ENCODE results near the gene THAP7.
"Not testable (repeated sequence)": the region's sequence is repeated elsewhere in the genome, so short reads cannot be mapped to it uniquely, and the experiment has no call there.

Gene THAP7

DNA sequence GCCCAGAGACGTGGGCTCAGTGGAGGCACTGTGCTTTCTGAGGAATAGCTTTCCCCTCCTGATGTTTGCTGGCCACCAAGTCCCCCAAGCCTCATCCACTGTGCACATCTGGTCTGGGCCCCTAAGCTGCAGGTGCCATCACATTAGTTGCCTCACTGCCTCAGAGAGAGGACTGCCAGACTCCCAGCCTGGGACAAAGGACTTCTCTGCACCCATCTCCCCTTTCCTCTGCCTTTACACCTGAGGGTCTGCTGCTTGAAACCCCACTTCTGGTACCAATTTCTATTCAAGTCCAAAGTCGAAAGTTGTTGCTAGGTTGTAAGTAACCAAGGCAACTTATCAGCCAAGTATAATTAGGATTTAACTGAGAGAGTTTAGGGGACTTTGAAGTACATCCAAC is 23.5 kb downstream of the THAP7 start:
- DNase-seq (ENCODE audit: low spot score) = no peak

DNA sequence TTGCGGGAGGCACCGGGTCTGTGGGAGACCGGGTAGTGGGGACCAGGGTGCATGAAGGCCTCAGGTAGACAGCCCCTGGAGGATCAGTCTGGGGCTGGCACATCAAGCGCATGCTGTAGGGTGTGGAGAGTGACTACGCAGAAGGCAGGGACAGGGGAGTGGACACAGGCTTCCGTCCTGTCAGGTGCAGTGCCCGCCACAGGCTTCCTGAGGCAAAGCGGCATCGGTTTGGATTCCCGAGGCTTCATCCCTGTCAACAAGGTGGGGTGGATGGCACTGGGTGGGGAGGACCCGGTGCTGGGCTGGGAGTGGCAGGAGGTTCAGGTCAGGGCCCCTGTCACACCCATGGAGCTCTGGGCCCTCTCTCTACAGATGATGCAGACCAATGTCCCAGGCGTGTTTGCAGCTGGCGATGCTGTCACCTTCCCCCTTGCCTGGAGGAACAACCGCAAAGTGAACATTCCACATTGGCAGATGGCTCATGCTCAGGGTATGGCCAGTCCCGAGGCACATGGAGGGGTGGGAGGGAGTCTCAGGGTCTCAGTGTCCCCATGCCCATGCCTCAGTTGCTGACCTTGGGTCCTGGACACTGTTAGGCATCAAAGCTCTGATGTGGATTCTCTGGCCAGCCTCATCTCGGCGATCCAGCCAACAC is 24.3 kb downstream of the THAP7 start:
- no peak for DNase-seq (ENCODE audit: low spot score)

DNA sequence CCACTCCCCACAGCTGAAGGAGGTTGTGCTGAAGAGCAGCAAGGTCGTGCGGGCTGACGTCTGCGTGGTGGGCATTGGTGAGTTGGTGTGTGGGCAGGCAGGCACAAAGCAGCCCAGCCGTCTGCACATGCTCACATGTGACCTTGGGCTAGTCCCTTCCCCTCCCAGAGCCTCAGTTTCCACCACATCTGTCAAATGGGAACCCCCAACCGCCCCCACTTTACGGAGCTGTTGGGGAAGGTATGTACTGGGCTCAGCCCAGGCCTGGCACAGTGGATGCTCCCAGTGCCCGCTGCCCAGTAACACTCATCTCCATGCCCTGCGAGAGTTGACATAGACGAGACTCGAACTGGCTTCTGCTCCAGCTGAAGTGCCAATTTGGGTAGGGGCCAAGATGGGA is 24.9 kb downstream of the THAP7 start:
- DNase-seq (ENCODE audit: low spot score) = no peak

DNA sequence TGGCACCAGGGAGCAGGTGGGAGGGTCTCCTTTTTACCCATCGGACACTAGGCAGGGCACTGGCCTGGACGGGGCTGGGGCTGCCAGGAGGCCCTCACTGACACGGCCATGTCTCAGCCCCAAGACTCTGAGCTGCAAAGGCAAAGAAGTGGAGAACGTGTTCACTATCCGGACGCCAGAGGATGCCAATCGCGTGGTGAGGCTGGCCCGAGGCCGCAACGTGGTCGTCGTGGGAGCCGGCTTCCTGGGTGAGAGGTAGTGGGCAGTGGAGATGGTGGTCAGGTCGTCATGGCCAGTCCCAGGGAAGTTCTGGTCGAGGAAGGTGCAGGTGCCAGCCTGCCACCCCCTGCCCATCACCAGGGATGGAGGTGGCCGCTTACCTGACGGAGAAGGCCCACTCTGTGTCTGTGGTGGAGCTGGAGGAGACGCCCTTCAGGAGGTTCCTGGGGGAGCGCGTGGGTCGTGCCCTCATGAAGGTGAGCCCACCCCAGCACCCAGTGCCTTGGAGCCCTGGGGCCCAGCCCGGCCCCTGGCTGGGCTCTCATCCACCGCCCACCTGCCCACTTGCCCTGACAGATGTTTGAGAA is 25.5 kb downstream of the THAP7 start:
- no peak for DNase-seq (ENCODE audit: low spot score)

DNA sequence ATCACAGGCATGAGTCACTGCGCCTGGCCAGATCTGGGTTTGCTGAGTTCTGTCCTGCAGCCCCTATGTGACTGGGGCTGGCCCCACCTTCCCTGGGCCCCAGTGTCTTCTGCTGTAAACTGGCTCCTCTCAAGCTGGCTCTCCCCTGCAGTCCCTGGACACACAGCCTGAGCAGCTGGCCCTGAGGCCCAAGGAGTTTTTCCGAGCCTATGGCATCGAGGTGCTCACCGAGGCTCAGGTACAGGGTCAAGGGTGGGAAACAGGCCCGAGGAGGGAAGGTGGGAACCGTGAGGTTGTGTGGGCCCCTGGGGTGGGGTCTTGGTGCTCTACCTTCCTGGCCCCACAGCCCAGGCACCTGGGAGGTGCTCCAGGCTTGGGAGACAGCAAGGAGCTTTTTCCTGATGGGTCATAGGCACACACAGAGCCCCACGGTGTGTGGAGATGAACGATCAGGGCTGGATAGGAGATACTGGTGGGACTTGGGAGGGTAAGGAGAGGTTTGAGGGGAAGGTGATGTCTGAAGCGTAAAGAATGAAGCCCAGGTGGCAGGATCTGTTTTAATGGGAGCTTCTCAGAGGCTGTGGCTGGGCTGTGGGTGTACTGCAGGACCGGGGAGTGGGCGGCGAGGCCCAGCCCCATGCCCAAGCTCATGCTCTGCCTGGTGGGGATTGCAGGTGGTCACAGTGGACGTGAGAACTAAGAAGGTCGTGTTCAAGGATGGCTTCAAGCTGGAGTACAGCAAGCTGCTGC is 26.2 kb downstream of the THAP7 start:
- no peak for DNase-seq (ENCODE audit: low spot score)

DNA sequence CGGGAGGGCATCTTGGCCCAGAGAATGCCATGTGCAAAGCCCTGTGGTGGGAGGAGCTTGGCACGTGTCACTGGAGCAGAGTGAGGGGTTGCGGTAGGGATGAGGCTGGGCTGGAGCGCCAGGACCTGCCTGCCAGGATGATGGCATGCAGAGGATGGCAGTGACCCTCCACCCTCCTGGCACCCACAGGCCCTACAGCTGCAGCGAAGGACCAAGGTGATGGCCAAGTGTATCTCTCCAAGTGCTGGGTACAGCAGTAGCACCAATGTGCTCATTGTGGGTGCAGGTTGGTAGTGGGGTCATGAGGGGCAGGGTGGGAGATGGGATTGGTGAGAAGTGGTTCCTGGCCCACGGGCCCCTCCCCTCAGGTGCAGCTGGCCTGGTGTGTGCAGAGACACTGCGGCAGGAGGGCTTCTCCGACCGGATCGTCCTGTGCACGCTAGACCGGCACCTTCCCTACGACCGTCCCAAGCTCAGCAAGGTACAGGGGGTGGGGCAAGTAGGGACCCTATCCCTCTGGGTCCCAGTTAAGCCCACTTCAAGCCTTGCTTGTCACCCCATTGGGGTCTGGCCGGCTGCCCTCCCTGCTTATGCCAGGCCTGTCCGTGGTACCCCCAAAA is 27.5 kb downstream of the THAP7 start:
- DNase-seq (ENCODE audit: low spot score) = no peak

DNA sequence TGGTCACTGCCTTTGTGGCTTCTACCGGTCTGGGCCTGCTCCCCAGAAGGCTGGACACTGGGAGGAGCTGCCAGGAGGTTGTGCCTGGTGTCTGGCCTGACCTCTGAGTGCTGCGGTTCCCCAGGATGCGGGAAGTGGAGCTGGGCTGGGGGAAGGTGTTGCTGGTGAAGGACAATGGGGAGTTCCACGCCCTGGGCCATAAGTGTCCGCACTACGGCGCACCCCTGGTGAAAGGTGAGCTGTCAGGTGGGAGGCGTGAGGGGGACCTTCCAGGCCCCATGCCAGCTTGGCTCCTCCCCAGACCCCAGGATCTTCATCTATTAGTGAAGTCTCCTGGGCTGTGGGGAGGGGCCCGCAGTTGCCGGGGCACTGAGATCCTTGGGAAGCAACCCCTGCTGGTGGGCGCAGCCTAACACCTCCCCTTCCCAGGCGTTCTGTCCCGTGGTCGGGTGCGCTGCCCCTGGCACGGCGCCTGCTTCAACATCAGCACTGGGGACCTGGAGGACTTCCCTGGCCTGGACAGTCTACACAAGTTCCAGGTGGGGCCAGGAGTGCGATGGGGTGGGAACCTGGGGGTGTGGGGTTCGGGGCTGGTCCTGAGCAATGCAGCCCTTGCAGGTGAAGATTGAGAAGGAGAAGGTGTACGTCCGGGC is 28.2 kb downstream of the THAP7 start:
- no peak for DNase-seq (ENCODE audit: low spot score)

DNA sequence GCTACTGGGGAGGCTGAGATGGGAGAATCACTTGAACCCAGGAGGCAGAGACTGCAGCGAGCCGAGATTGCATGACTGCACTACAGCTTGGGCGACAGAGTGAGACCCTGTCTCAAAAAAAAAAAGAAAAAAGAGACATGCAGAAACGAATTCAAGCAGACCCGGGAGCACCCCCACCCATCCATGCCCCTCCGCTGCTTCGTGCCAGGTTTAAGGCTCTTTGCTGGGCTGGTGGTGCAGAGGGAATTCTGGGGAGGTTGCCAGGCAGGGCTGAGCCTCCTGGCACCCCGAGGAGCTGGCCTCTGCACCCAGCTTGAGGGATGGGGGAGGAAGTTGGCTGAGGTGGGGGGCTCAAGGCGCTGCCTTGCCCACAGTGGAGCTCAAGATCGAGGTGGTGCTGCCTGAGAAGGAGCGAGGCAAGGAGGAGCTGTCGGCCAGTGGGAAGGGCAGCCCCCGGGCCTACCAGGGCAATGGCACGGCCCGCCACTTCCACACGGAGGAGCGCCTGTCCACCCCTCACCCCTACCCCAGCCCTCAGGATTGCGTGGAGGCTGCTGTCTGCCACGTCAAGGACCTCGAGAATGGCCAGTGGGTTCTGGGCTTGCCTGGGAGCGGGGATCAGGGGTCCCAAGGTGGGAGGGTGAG is 28.9 kb downstream of the THAP7 start:
- DNase-seq (ENCODE audit: low spot score) = no peak

DNA sequence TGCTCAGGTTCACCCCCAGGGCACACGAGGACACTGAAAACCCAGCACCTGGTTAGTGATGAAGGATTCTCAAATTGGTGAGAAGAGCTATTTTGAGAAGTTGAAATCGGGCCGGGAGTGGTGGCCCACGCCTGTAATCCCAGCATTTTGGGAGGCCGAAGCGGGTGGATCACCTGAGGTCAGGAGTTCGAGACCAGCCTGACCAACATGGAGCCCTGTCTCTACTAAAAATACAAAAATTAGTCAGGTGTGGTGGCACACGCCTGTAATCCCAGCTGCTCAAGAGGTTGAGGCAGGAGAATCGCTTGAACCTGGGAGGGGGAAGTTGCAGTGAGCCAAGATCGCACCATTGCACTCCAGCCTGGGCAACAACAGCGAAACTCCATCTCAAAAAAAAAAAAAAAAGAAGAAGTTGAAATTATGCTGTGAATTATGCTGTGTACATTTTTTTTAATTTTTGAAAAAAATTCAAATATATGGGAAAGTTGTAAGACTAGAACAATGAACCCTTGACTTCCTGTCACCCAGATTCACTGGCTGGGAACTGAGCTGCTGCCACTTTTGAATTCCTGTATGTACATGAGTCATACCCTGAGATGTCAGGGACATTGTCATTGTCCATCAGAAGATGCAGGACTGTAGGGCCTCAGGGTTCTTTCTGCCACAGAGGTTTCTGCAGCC is 29.8 kb downstream of the THAP7 start:
- not testable (repeated sequence) for DNase-seq (ENCODE audit: low spot score)

DNA sequence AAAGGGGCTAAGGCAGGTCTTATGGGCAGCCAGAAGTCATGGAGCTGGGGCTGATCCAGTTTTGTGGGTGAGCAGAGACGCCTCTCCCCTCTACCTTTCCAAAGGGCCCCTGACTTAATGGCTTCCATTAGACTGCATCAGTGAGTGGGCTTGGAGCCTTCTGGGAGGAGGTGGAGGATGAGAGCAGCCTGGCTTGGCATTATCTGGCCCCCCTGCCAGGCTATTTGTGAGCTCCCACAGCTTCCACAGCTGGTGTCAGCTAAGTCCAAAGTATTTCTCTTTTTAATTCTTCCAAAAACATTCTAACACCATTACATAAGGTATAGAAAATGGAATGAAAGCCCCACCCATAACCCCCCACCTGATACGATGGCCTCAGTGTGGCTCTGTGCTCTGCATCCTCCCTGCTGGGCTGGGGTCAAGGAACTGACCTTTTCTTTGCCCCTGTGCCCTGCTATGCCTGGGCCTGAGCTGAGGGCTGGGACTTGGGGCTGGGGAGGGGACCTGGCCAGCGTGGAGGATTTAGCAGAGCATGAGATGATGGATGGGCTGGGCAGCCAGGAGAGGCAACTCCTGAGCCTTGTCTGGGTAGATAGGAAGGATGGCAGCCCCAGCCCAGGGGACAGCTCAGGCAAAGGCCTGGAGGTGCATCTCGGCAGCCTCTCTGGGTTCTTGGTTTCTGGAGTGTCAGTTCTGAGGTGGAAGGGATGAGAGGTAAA is 30.8 kb downstream of the THAP7 start:
- DNase-seq (ENCODE audit: low spot score) = peak; percentile 69

DNA sequence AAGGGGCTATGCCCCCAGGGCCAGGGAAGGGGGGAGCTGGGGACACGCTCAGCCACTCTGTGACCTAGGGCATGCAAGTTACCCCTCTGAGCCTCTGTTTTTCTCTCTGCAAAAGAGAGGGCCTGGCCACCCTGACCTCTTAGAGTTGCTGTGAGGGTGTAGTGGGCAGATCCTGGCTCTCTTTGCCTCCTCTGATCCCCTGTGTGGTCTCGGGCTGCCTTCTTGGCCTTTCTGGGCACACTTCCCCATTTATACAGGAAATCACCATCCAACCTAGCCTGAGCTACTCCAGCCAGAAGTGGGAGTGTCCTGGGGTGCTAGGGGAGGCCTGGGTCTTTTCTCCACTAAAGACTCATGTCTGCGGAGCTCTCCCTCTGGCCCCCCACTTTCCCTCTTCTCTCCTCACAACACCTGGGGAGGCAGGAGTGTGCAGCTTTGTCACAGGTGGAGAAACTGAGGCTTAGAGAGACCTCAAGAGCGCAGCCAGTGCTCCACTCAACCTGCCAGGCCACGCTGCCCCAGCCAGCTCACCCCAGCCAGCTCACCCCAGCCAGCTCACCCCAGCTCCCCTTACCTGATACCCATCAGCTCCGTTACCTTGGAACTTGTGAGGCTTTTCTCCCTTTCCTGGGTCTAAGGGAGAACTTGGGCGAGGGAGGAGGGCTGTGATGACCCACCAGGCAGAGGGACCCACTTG is 33.5 kb downstream of the THAP7 start:
- DNase-seq (ENCODE audit: low spot score) = no peak

DNA sequence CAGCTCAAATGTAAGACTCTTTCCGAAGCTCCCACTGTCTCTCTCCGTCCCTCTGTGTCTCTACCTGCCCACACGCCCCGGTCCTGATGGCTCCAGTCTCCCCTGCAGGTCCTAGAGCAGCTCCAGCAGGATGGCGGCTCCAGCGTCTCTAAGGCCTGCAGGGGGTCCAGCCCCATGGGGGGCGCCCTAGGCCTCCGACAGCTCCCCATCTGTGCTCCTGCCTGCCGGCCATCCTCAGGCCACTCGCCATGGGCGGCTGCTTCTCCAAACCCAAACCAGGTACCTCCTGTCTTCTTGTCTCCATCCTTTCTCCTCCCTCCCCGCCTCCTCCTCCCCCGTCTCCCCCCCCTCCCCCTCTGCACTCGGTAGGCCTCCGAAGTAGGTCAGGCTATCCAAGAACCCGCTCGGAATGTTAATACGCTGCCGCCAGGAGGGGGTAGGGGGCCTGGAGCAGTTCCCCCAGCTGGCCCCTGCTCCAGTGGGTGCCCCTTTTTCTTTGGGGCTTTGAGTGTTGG is 34.2 kb downstream of the THAP7 start:
- DNase-seq (ENCODE audit: low spot score) = peak; percentile 69

DNA sequence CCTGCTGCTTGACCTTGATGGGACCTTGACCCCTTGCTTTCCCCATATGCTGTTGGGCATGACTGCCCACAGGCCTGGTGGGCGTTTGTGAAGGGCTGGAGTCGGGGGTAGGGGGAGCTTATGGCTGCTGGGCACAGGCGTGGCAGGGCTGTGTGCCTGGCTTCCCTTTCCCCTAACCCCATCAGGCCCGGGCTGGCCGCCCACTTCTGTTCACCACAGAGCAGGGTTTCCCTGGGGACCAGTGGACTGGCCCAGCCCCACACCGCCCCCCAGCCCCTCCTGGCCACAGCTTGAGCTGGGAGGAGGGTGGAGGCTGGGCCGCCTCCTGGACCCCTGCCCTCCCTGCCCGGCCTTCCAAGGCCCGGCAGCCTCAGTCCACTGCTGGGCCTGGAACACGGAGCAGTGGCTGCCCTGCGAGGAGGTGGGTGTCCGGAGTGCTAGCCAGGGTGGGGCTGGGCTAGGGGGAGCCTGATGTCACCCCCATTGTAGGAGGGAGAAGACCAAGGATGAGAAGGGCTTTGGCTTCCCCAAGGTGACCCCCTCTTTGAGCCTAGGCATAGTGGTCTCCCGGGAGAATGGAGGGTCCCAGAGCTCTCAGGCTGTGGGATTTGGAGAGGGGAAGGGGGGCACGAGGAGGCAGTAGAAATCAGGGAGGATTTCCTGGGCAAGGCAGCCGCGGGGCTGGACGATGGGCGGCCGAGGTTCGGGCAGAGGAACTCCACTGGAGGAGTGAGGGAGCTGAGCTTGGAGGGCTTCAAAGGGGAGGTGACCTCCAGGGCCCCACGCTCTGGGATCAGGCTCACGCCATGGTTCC is 34.8 kb downstream of the THAP7 start, which contains the start of gene AIFM3:
Gene AIFM3, plus strand, starts transcription at position 373 of the 814 bp plus-strand sequence. CDS start 690 bp downstream, outside the sequence.
- no peak for DNase-seq (ENCODE audit: low spot score)

DNA sequence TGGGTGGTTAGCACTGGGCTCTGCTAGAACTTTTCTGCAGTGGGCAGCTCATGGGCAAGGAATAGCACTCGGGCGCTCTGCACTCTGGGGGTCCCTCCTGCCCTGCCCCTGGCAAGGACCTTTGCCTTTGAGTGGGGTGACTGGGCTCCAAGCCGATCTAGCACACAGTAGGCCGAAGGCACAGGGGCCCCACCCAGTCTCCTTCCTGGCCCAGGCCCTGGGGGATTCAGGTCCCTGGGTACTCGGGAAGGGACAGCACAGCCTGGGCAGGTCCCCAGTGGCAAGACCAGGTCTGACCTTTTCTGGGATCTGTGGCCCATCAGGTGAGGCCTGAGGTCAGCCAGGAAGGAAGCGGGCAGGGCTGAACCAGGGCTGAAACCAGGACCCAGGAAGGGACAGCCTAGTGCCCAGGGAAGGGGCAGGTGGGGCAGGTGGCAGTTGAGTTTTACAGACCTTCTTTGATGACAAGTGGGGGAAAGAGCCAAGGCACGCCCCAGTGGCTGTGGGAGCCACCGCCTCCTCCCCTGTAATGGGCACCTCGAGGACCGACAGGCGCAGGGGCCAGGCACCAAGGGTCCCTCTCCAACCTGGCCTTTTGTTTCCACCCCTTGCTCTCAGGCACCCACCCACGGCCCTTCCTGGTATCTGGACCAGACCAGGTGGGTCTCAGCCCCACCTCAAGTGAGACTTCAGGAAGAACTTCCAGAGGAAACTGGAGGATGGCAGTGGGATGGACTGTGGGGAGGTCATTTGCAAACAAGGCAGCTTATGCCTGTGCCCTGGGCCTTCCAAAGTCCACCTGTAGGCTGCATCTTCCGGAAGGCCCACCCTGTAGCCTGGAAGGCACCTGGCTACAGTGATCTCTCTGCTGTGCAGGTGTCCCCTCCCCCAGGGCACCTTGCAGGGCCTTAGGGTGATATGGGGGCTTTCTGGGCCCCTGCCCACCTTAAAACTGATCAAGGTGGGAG is 35.7 kb downstream of the THAP7 start:
- DNase-seq (ENCODE audit: low spot score) = no peak

DNA sequence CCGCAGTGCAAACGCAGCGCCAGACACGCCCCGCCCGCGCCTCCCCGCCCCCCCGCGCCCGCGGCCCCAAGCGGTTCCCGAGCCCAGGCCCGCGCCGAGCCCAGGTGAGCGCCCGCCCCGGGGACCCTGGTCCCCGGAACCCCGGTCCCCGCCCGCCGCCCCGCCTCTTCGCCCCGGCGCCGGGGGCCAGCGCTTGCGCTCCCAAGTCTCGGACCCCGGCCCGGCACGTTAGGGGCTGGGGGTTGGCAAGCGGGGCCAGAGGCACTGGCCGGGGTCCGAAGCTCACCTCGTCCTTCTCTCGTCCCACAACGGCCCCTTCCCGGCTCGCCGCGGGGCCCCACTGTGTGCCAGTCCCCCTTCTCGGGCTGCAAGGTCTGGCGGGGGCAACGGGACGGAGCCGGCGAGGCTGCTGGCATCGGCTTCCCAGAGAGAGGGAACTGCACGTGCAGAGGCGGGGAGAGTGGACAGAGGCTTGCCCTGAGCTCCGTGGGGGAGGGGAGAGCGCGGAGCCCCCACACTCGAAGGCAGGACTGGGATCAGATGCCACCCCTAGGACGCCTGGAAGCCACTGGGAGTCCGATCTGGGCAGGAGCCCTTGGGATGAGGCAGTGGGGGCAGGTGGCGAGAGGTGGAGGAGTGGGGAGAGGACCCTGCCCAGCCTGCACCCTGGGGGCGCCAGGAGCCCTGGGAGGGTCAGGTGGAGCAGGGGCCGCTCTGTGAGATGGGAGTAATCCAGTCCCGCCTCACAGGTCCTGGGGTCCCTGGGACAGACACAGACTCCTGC is 36.6 kb downstream of the THAP7 start:
- DNase-seq (ENCODE audit: low spot score) = no peak

DNA sequence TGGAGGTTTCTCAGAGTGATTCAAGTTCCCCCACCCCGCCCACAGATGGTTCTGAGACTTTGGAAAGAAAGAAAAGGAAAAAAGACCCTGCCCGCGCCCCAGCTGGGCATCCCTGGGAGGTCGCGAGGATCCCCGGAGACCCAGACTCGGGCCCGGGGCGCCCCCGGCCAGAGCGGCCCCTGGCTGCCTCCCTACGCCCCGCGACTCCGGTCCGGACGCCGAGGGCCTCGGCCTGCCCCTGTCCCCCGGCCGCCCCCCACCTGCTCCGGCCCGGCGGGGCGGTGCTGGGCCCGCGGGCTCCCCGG is 37.2 kb downstream of the THAP7 start:
- DNase-seq (ENCODE audit: low spot score) = no peak
